Measurements from ENCODE around the gene GRIK1.

DNA sequence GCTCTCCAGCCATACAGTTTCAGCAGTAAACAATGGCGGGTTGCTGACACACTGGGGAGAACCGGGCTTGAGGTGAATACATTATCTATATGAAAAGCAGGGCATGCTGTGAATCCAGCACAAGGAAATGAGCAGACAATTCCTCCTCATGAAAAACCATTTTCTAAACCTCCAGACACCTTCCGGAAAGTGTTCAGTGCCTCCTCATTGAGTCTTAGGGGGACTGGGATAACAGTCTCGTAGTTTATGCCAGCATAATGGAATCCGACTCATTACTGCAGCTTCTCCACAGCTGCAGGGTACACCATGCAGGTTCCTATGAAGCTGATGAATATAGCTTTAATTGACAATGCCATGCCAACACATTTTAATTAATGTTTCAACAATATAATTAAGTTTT is 356.9 kb downstream of the GRIK1 start:
- TF ChIP-seq, protein P1, sequence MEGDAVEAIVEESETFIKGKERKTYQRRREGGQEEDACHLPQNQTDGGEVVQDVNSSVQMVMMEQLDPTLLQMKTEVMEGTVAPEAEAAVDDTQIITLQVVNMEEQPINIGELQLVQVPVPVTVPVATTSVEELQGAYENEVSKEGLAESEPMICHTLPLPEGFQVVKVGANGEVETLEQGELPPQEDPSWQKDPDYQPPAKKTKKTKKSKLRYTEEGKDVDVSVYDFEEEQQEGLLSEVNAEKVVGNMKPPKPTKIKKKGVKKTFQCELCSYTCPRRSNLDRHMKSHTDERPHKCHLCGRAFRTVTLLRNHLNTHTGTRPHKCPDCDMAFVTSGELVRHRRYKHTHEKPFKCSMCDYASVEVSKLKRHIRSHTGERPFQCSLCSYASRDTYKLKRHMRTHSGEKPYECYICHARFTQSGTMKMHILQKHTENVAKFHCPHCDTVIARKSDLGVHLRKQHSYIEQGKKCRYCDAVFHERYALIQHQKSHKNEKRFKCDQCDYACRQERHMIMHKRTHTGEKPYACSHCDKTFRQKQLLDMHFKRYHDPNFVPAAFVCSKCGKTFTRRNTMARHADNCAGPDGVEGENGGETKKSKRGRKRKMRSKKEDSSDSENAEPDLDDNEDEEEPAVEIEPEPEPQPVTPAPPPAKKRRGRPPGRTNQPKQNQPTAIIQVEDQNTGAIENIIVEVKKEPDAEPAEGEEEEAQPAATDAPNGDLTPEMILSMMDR (conservative IDR thresholded peaks at IDR 0.05) = no peak
- no peak for TF ChIP-seq ZFX (IDR thresholded peaks at IDR 0.05)

All from C4-2B (cell line).